Tibial nerve (tissue), 4 donors: Measurements from ENCODE around the gene MPND.

Experiments
- EP300 ChIP-seq, 2 donors: sonication (generic); formaldehyde crosslinking; IDR thresholded peaks; one replicate each; pipeline ENCODE4 v1.6.1; 2017; ENCODE audit warnings: antibody characterized with exemption in 2 of 2, mild to moderate bottlenecking in 1 of 2
- POLR2A ChIP-seq, 2 donors: fragments of 450-650 bp; IDR thresholded peaks; one replicate each; pipeline ENCODE4 v1.6.1; 2017; ENCODE audit warnings: antibody characterized with exemption in 2 of 2, mild to moderate bottlenecking in 2 of 2, moderate library complexity in 2 of 2
- TF ChIP-seq, protein P1 (sequence below), 5 experiments: fragments of 200-600 bp in 3 of 5; fragments of 450-650 bp in 2 of 5; sonication (generic) in 3 of 5; IDR thresholded peaks; one replicate each; pipeline ENCODE4 v1.5.1; 2016 to 2019; ENCODE audit warnings: antibody characterized with exemption in 5 of 5, mild to moderate bottlenecking in 3 of 5, moderate library complexity in 2 of 5

DNA sequence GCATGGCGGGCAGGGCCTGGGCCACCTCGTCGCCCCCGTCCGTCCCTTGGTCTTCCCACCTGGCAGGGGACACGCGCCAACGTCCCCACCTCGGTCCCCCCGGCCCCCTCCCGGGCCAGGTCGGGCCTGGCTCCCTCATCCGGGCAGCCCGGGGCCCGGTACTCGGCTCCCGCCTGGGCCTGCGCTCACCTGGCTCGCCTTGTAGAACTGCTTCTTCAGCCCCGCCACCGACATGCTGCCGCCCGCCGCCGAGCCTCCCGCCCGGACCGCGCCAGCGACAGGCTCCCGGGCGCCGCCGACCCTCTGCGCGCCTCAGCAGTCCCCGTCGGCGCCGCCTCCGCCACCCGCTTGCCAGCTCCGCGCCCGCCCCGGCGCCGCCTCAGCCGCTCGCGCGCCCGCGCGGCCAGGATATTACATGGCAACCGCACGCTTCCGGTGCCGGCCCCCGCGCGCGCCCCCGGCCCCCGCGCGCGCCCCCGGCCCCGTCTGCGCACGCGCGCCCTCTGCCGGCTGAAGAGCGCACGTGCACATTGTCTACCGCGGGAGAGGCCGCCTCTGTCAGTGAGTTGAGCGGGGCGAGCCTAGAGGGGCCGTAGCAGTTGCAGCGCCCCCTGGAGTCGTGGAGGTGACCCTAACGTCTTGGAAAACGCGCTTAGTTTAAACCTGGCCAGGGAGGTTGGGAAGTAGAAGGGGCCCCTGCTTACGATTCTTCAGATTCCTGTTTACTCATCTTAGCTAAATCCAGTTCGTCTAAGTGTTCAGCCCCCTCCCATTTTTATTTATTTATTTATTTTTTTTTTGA, 57.0 kb downstream of the MPND start, which contains the start of gene SH3GL1:
- TF ChIP-seq, protein P1, sequence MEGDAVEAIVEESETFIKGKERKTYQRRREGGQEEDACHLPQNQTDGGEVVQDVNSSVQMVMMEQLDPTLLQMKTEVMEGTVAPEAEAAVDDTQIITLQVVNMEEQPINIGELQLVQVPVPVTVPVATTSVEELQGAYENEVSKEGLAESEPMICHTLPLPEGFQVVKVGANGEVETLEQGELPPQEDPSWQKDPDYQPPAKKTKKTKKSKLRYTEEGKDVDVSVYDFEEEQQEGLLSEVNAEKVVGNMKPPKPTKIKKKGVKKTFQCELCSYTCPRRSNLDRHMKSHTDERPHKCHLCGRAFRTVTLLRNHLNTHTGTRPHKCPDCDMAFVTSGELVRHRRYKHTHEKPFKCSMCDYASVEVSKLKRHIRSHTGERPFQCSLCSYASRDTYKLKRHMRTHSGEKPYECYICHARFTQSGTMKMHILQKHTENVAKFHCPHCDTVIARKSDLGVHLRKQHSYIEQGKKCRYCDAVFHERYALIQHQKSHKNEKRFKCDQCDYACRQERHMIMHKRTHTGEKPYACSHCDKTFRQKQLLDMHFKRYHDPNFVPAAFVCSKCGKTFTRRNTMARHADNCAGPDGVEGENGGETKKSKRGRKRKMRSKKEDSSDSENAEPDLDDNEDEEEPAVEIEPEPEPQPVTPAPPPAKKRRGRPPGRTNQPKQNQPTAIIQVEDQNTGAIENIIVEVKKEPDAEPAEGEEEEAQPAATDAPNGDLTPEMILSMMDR (IDR thresholded peaks at IDR 0.05) = peak; percentile 94 to 99 (median 99)
- TF ChIP-seq POLR2A (IDR thresholded peaks at IDR 0.05) (peak; percentile 65 to 91), EP300 (IDR thresholded peaks at IDR 0.05) (peak; percentile 33 to 78)
